DMS114 treated with DMSO at 0.1 percent for 48 hours (cell line): ENCODE results near the gene LRRFIP1.
"Not testable (repeated sequence)": the region's sequence is repeated elsewhere in the genome, so short reads cannot be mapped to it uniquely, and the experiment has no call there.

Experiments
- DNase-seq: peaks from one replicate; lab custom pipeline; 2025; ENCODE audit not compliant: unreplicated experiment; lab: John Stamatoyannopoulos, UW

Gene LRRFIP1

GRCh38 chr2:237596520-237597195 is 30.7 kb upstream of the LRRFIP1 start:
- no peak for DNase-seq

- no peak for DNase-seq
These were observed 29.9 kb upstream of the LRRFIP1 start for GRCh38 chr2:237597196-237598145.

- DNase-seq, result no peak
These were observed 28.7 kb upstream of the LRRFIP1 start for GRCh38 chr2:237598468-237599208.

GRCh38 chr2:237599465-237600110 is 27.8 kb upstream of the LRRFIP1 start:
- DNase-seq, result no peak

GRCh38 chr2:237600205-237600846 is 27.1 kb upstream of the LRRFIP1 start:
- no peak for DNase-seq

DNA sequence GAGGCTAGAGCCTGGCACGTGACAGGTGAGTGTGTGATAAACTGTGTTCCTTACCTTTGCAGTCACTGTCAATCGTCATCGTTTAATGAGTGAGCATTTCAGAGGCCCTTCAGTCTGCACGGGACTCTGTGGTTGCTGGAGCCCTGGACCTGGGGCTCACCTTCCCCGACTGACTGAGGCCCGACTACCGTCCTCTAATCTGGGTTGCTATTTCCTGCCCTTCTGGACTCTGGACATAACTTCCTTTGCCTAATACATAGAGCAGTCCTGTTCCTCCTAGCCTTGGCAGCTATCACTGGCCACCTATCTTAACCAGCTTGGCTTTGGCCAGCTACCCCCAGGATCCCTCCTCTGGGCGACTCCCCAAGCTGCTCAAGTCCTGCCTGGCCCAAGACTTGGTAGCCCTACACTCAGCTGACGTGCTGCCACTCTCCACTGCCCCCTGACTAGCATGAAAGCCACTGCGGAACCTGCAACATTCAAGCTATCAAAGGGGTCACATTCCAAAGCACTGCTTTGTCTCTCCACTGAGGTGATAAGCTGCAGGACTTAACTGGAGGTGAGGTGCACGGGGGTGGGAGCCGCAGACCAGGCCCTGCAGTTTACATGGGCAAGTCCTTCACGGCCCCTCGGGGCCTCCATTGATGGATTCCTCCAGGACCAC is 25.8 kb upstream of the LRRFIP1 start:
- no peak for DNase-seq

DNA sequence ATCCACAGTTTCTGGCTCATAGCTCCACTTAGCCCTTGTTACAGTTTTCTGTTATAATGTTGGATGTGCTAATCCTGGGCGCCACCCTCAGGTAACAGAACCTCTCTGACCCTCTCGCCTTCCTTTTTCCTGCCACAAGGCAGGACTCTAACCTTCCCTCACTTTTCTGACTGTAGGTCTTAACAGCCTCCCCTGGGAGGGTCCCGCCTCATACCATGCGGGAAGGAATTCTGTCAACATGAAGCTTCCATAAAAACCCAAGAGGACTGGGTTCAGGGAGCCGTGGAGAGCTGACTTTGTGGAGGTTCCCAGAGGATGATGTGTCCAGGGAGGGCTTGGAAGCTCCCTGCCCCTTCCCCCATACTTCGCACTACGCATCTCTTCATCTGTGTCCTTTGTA is 25.0 kb upstream of the LRRFIP1 start:
- no peak for DNase-seq

DNA sequence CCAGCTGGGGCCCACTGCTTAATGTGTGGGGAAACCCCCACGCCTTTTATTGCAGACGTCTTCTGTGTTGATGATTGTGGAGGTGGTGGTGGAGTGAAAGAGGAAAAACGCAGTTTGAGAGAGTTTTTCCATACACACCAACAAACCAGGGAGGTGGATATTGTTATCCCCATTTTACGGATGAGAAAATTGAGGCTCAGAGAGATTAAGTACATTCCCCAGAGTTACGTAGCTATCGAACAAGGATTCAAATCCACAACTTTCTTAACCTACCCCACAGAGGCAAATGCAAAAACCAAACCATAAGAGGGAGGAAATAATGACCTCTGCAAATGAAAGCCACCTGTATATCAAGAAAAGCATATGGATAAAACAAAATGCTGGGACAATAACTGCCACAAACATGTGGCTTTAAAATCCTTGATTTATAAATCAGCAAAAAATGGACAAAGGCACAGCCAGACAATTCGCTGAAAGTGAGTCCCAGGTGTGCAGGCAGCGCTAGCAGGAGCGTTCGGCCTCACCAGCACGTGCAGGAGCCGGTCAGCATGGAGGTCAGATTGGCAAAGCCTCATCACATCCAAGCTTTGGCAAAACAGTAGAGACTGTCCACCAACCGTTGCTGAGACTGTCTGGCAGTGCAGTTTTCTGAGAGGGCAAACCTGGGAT is 24.2 kb upstream of the LRRFIP1 start:
- DNase-seq, result no peak

DNA sequence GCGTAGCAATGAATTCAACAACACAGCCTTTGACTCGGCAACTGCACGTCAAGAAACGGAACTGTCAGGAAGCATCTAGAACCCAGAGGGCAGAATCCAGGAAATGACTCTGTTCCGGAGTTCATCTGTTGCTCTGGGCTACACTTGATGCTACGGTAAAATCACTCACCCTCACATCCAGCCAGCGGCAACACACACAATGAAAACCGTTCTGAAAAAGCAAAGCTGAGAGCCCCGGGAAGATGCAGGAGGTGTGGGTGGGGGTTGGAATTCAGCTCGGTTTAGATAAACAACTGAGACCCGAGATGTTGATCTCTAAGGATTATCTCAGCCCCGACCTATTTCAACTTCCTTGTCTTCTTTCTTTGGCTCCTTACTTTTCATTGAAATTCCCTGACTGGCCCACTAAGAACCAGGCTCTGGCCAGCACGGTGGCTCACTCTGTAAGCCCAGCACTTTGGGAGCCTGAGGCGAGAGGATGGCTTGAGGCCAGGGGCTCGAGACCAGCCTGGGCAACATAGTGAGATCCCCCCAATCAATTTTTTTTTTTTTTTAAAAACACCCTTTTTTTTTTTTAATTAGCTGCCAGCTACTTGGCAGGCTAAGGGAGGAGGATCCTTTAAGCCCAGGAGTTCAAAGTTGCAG is 23.5 kb upstream of the LRRFIP1 start:
- no peak for DNase-seq

DNA sequence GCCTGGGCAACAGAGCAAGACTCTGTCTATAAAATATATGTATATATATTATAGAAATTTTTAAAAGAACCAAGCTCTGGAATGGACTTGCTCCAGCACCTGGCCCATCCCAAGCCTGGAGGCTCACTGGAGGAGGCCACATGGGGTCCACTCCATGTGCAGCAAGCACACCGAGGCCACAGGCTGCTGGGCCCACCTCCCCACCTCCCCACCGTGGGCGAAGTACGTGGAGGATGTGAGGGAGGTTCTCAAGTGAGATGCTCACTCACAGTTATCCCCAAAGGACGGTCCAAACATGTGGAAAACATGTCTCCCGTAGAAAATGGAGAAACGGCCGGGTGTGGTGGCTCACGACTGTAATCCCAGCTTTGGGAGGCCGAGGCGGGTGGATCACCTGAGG is 23.0 kb upstream of the LRRFIP1 start:
- DNase-seq, result no peak

DNA sequence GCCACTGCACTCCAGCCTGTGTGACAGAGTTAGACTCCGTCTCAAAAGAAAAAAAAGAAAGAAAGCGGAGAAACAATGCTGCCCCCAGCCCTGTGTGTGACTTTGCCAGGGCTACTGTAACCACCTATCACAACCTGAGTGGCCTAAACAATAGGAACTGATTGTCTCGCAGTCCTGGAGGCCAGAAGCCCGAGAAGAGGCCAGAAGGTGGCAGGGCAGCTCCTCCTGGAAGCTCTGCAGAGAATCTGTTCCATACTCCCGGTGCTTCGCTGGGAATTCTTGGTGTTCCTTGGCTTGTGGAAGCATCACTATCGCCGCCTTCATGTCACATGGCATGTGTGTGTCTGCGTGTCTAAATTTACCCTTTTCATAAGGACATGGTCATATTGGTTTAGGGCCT is 22.4 kb upstream of the LRRFIP1 start:
- no peak for DNase-seq

DNA sequence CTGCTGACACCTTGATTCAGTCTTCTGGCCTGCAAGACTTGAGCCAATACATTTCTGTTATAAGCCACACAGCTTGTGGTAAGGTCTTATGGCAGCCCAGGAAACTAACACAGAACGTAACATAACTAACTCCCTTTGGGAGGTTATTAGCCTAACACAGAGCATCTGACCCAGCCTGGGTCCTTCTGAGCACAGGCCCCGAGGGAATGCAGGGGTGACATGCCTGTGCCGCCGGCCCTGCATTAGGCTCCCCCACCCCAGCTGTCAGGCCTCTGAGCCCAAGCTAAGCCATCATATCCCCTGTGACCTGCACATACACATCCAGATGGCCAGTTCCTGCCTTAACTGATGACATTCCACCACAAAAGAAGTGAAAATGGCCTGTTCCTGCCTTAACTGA is 20.9 kb upstream of the LRRFIP1 start:
- DNase-seq, result not testable (repeated sequence)

DNA sequence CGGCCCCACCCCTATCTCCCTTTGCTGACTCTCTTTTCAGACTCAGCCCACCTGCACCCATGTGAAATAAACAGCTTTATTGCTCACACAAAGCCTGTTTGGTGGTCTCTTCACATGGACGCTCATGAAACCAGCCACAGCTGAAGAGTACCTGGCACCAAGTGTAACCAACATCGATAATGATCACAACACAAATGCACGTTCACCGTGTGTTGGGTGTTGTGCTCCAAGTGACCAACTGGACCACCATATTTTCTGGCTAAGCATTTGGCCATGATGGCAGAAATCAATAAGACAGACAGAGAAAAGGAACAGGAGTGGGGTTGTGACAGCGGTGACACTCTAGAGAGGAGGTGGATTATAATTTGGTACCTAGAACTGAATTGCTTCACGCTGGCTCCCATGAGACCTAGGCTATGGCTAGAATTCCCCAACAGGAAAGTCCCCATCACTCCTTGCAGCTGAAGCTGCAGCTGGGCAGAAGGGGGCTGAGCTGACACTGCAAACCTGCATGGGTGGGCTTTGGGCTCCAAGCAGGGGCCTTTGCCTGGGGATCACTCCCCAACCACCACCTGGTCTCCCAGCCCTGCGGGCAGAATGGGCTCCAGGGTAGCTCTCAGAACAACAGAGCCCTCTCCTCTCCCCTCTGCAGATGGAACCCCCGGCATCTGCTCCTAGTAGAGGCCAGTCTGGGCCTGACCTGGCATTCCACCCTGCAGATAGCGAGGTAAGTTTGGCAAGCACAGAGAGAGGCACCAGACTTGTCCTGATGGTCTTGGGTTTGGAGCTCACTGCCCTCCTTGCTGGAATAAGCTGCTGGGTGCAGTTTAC is 14.6 kb upstream of the LRRFIP1 start:
- no peak for DNase-seq

- no peak for DNase-seq
These were observed 13.7 kb upstream of the LRRFIP1 start for GRCh38 chr2:237613679-237614078.

- DNase-seq, result peak; percentile 29
These were observed 13.2 kb upstream of the LRRFIP1 start for GRCh38 chr2:237614151-237614720.

GRCh38 chr2:237615631-237616249 is 11.6 kb upstream of the LRRFIP1 start:
- no peak for DNase-seq

- DNase-seq, result no peak
These were observed 11.0 kb upstream of the LRRFIP1 start for GRCh38 chr2:237616373-237616733.
